ENCODE results near the gene PRTG.
"Not testable (repeated sequence)": the region's sequence is repeated elsewhere in the genome, so short reads cannot be mapped to it uniquely, and the experiment has no call there.

PRTG gene

GRCh38 chr15:55593019-55593418 is 149.9 kb downstream of the PRTG start:
- peak; percentile 43; the same call in 1 of the 2 replicates for TF ChIP-seq ZNF8 (CRISPR knock-in tag; IDR thresholded peaks at IDR 0.05)
- ATAC-seq = not testable (repeated sequence)

- TF ChIP-seq SNAI2 (CRISPR knock-in tag; IDR thresholded peaks at IDR 0.05) = no peak
- no peak for TF ChIP-seq POU6F1 (CRISPR knock-in tag; IDR thresholded peaks at IDR 0.05; ENCODE audit: borderline replicate concordance, low read depth)
- no peak for TF ChIP-seq PPARA (CRISPR knock-in tag; IDR thresholded peaks at IDR 0.05; ENCODE audit: borderline replicate concordance)
- no peak for TF ChIP-seq ZC3H10 (CRISPR knock-in tag; IDR thresholded peaks at IDR 0.05)
- no peak for TF ChIP-seq ESRRG (CRISPR knock-in tag; IDR thresholded peaks at IDR 0.05)
- no peak for TF ChIP-seq ZFP30 (CRISPR knock-in tag; IDR thresholded peaks at IDR 0.05)
- no peak for TF ChIP-seq RARB (CRISPR knock-in tag; IDR thresholded peaks at IDR 0.05)
- TF ChIP-seq TCF4 (CRISPR knock-in tag; IDR thresholded peaks at IDR 0.05; ENCODE audit: borderline replicate concordance) = no peak
- TF ChIP-seq BACH2 (CRISPR knock-in tag; IDR thresholded peaks at IDR 0.05; ENCODE audit: borderline replicate concordance) = no peak
- no peak for TF ChIP-seq TOX (CRISPR knock-in tag; IDR thresholded peaks at IDR 0.05; ENCODE audit: borderline replicate concordance)
- TF ChIP-seq ZNF70 (CRISPR knock-in tag; IDR thresholded peaks at IDR 0.05) = no peak
- no peak for TF ChIP-seq ZFP3 (CRISPR knock-in tag; IDR thresholded peaks at IDR 0.05)
- no peak for TF ChIP-seq CSRNP3 (CRISPR knock-in tag; IDR thresholded peaks at IDR 0.05)
- TF ChIP-seq ISL1 (CRISPR knock-in tag; IDR thresholded peaks at IDR 0.05) = no peak
- no peak for ATAC-seq
These were observed 152.2 kb downstream of the PRTG start for GRCh38 chr15:55590788-55591187.

GRCh38 chr15:55589287-55589686 is 153.7 kb downstream of the PRTG start:
- no peak for ATAC-seq
- TF ChIP-seq RARB (CRISPR knock-in tag; IDR thresholded peaks at IDR 0.05) = no peak
- TF ChIP-seq TCF4 (CRISPR knock-in tag; IDR thresholded peaks at IDR 0.05; ENCODE audit: borderline replicate concordance) = peak; percentile 93
- TF ChIP-seq CSDC2 (CRISPR knock-in tag; IDR thresholded peaks at IDR 0.05) = no peak
- no peak for TF ChIP-seq GLIS3 (CRISPR knock-in tag; IDR thresholded peaks at IDR 0.05)

GRCh38 chr15:55588815-55589115 is 154.2 kb downstream of the PRTG start:
- ATAC-seq = no peak
- TF ChIP-seq CREB5 (CRISPR knock-in tag; IDR thresholded peaks at IDR 0.05; ENCODE audit: low read depth) (no peak), CSDC2 (CRISPR knock-in tag; IDR thresholded peaks at IDR 0.05) (0 out of 2 replicates have a peak, but pooled peaks have one; percentile 26)

- peak; percentile 81 for ATAC-seq
- no peak for TF ChIP-seq ESRRG (CRISPR knock-in tag; IDR thresholded peaks at IDR 0.05)
- no peak for TF ChIP-seq ZNF8 (CRISPR knock-in tag; IDR thresholded peaks at IDR 0.05)
These were observed 154.7 kb downstream of the PRTG start, which contains the start of gene PYGO1 for GRCh38 chr15:55588070-55588814. PYGO1 (minus strand) TSS chr15:55588345; CDS start chr15:55587883, 462 bp downstream.

- TF ChIP-seq ZNF565 (CRISPR knock-in tag; conservative IDR thresholded peaks at IDR 0.05; ENCODE audit: low read depth) (no peak), BACH2 (CRISPR knock-in tag; IDR thresholded peaks at IDR 0.05; ENCODE audit: borderline replicate concordance) (no peak), TOX (CRISPR knock-in tag; IDR thresholded peaks at IDR 0.05; ENCODE audit: borderline replicate concordance) (no peak), ZFP30 (CRISPR knock-in tag; IDR thresholded peaks at IDR 0.05) (no peak), PATZ1 (CRISPR knock-in tag; IDR thresholded peaks at IDR 0.05; ENCODE audit: borderline replicate concordance) (no peak), RARB (CRISPR knock-in tag; IDR thresholded peaks at IDR 0.05) (no peak), ZNF8 (CRISPR knock-in tag; IDR thresholded peaks at IDR 0.05) (no peak), ZC3H10 (CRISPR knock-in tag; IDR thresholded peaks at IDR 0.05) (no peak), GLIS3 (CRISPR knock-in tag; IDR thresholded peaks at IDR 0.05) (no peak), TCF4 (CRISPR knock-in tag; IDR thresholded peaks at IDR 0.05; ENCODE audit: borderline replicate concordance) (no peak), ZFP3 (CRISPR knock-in tag; IDR thresholded peaks at IDR 0.05) (no peak), OSR1 (CRISPR knock-in tag; IDR thresholded peaks at IDR 0.05) (no peak)
- ATAC-seq = peak; percentile 64
These were observed 155.5 kb downstream of the PRTG start for GRCh38 chr15:55587321-55588069.
